ENCODE results near the gene POR.

The POR gene

DNA sequence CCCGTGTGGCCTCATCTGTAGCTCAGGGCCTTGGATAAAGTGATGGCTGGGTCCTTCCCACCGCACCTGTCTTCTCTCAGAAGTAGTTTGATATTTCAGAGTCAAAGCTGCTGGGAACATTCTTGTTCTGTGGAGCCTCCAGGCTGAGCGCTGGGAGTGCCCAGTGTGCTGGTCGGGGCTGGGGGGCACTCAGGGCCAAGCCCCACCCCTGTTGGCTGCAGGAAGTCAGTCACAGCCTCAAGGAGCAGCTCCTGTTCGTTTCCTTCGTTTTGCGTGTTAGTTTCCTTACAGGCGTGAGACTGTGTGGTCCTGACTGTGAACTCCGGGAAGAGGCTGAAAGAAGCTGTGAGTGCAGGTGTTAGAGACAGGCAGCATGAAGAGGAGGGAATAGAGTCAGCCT is 33.2 kb downstream of the POR start:
- Histone ChIP-seq H3K4me3 (no peak overlapping the region), H3K27ac (no peak overlapping the region)
- TF ChIP-seq, protein P1, sequence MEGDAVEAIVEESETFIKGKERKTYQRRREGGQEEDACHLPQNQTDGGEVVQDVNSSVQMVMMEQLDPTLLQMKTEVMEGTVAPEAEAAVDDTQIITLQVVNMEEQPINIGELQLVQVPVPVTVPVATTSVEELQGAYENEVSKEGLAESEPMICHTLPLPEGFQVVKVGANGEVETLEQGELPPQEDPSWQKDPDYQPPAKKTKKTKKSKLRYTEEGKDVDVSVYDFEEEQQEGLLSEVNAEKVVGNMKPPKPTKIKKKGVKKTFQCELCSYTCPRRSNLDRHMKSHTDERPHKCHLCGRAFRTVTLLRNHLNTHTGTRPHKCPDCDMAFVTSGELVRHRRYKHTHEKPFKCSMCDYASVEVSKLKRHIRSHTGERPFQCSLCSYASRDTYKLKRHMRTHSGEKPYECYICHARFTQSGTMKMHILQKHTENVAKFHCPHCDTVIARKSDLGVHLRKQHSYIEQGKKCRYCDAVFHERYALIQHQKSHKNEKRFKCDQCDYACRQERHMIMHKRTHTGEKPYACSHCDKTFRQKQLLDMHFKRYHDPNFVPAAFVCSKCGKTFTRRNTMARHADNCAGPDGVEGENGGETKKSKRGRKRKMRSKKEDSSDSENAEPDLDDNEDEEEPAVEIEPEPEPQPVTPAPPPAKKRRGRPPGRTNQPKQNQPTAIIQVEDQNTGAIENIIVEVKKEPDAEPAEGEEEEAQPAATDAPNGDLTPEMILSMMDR (IDR thresholded peaks at IDR 0.05), result no peak
- DNase-seq (ENCODE audit: low spot score), result no peak

DNA sequence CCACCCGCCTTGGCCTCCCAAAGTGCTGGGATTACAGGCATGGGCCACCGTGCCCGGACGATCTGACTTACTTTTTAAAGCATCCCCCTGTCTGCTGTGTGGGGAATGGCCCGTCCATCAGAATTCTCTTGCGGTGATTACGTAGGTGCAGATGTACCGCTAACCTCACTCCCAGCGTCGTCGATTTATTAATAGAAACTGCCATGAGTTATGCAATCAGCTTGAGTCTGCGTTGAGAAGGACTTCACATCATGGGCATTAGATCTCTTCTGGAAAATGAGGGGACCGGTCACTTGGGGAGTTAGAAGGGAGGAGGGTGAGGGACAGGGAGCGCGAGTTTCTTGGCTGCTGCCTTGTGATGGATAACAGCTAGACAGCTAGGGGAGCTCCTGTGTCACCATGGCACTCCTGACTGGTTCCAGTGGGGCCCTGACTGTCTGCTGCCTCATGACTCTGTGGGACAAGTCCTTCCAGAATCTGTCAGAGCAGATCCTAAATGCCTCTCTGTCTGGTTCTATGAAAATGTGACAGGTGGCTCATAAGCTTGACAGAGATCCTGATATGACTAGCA is 35.2 kb downstream of the POR start:
- TF ChIP-seq, protein P1 (IDR thresholded peaks at IDR 0.05), result no peak
- no peak for DNase-seq (ENCODE audit: low spot score)
- Histone ChIP-seq H3K27ac (peak overlapping the region; percentile 27 to 33), H3K4me3 (no peak overlapping the region)

DNA sequence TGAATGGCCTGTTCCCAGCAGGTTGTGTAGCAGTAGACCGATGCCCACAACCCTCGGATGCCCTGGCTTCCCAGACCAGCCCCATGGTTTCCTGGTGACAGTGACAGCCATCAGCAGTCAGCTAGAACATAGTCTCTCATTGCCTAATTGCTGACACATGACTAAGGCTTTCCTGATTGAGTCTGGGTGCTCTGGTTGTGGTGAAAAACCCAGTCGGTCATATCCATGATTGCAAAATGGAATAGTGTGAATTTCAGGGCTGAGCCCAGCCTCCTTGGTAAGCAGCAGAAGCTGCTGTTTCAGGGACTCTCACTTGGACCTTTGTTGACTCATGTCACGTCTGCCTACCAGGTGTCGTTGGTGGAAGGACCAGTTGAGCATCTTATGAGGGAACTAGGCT is 36.6 kb downstream of the POR start:
- H3K4me3 ChIP-seq, result no peak overlapping the region
- peak overlapping the region; percentile 1 to 33 for H3K27ac ChIP-seq
- TF ChIP-seq, protein P1 (IDR thresholded peaks at IDR 0.05), result no peak
- no peak for DNase-seq (ENCODE audit: low spot score)

DNA sequence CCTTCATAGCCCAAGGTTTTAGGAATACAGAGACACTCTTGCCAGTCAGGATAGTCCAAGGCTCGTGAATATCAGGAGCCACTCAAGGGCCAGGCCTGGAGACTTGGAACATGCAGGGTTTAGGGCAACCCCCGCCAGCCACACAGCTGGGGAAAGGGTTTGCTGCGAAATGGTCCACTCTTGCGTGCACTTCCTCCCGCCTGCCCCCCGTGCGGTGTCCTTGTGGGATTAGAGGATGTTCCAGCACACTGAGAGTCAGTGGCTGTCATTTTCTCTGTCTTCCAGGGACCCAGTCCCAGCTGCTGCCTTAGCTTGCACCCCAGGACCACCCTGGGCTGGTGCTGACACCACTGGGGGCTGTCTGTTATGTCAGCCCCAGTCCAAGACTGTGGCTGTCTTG is 38.5 kb downstream of the POR start:
- no peak overlapping the region for H3K27ac ChIP-seq
- DNase-seq (ENCODE audit: low spot score), result no peak
- no peak overlapping the region for H3K4me3 ChIP-seq
- TF ChIP-seq, protein P1 (IDR thresholded peaks at IDR 0.05), result no peak

DNA sequence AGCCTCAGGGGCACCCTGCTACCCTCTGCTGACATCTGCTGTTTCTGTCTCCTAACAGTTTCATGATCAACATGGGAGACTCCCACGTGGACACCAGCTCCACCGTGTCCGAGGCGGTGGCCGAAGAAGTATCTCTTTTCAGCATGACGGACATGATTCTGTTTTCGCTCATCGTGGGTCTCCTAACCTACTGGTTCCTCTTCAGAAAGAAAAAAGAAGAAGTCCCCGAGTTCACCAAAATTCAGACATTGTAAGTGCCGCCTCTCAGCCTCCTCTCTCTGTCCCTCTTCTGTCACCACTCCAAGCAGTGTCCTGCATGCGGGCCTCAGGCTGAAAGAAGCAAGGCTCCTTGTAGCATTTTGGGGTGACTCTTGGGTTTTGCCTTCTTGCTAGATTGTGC is 39.0 kb downstream of the POR start:
- H3K27ac ChIP-seq, result no peak overlapping the region
- no peak for DNase-seq (ENCODE audit: low spot score)
- TF ChIP-seq, protein P1 (IDR thresholded peaks at IDR 0.05), result no peak
- H3K4me3 ChIP-seq, result no peak overlapping the region

DNA sequence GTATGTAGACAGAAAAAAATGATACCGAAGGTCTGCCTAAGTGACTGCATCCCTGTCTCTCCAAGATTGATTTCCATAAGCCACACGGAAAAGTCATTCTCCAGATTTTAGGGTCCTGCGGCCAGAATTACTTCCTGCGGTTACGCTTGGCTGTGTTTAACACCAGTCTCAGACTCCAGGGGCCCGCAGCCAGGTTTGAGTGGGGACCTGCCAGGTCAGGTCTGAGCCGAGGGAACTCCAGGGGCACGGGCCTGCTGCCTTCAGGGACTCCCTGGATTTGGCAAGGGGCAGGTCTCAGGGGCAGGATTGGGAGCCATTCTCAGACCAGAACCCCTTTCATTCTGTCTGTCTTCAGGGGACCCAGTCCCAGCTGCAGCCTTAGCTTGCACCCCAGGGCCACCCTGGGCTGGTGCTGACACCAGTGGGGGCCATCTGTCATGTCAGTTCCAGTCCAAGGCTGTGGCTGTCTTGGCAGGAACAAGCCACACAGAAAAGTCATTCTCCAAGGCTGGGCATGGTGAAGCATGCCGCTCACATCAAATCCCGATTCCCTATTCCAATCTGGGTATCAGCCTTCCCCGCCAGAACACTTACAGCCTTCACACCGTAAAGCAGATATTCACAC is 40.5 kb downstream of the POR start:
- no peak overlapping the region for H3K27ac ChIP-seq
- TF ChIP-seq, protein P1 (IDR thresholded peaks at IDR 0.05), result no peak
- no peak for DNase-seq (ENCODE audit: low spot score)
- no peak overlapping the region for H3K4me3 ChIP-seq

DNA sequence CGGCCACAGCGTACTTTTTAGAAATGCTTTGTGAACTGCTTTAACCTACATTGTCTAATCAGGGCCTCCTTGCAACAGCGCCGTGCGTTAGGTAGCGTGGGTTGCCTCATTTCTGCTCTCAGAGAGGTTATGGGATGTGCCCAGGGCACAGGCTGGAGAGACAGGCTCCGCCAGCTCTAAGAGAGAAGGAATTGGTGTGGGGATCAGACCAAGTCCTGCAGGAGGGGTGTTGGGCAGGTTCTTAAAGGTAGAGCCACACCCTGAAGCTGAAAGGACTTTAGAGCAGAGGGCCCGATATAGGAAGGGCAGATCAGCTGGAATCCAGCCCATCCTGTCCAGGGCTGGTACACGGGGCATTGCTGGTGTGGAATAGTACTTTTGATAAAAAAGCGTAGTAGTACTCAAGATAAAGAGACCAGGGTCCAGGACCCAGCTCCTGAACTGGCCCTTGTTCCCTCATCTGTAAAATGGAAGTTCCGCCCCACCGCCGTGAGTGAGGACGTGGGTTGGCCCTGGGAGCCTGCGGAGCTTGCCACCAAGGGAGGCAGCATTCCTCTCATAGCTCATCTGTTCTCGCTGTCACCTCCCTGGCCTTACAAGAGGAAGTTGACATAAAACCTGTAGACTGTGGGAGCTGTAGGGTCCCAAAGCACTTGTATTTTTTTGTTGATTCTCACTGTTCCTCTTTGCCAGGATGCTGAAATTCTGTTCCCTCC is 42.2 kb downstream of the POR start:
- DNase-seq (ENCODE audit: low spot score), result no peak
- no peak overlapping the region for H3K27ac ChIP-seq
- TF ChIP-seq, protein P1 (IDR thresholded peaks at IDR 0.05), result no peak
- H3K4me3 ChIP-seq, result no peak overlapping the region
